LNCaP clone FGC (cell line): ENCODE measurements around the gene GLYATL1.
A peak's percentile ranks its signal among the peaks of the same experiment; 100 is the strongest.

ENCODE experiments used
- DNase-seq: peaks from one replicate; pipeline ENCODE4 v3.0.0-alpha.2; 2011; ENCODE audit warnings: low read depth
- H3K4me3 ChIP-seq: 2 replicates; pipeline ENCODE4 v1.5.1; 2011; ENCODE audit warnings: mild to moderate bottlenecking, low read depth, low read length, control low read depth
- CTCF ChIP-seq: IDR thresholded peaks from 2 replicates; pipeline ENCODE4 v1.5.1; 2012; ENCODE audit warnings: mild to moderate bottlenecking; ENCODE audit not compliant: control insufficient read depth, insufficient read depth; ENCODE audit errors: extremely low read depth

GLYATL1 gene

GRCh38 chr11:58917159-58917783 is 22.0 kb upstream of the GLYATL1 start:
- H3K4me3 ChIP-seq: no peak overlapping the region
- no peak for DNase-seq
- TF ChIP-seq CTCF: no peak

DNA sequence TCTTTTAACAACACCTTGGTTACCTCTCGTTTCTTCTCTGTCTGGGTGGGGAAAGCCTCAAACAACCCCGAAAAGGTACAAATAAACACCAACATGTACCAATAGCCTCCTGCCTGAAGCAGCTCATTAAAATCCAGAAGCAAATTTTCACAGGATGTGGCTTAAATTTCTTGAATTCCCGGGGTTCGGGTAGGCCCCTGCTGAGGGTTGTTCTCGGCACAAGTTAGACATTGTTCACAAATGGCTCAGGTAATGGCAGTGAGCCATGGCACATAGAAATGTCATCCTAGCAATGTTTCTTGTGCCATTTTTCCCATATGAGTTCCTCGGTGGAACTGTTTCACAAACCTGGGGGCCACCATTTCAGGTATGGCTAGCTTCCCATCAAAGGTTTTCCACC is 19.7 kb upstream of the GLYATL1 start:
- TF ChIP-seq CTCF: no peak
- no peak overlapping the region for H3K4me3 ChIP-seq
- no peak for DNase-seq

- no peak for DNase-seq
- TF ChIP-seq CTCF: peak; percentile 36; the same call in 1 of the 2 replicates
- no peak overlapping the region for H3K4me3 ChIP-seq
These were observed 19.3 kb upstream of the GLYATL1 start for GRCh38 chr11:58919980-58920379.

DNA sequence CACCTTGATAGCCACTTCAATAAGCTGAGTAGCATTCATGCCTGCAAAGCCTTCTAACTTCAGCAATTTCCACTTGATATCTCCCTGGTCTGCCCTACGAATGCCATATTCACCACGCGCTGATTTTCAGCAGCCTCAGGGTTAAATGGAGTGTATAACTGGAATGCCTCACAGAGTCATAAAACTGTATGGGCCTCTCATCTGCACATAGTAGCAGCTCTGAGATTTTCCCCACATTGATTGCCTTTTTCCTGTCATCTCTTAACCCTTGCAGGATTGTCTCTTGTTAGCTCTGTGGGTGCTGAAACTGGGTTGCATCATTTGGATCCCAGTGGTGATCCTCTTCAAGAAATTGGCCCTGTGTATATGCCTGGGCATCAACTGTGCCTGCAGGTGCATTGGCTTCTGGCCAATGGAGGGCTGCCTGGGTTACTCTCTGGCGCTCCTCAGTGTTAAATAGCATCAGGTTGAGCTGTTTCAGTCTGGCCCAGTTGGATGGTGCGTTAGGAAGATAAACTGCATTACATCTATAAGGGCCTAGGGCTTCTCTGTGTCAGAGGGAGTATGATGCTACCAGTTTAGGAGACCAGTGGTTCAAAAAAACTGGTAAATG is 17.4 kb upstream of the GLYATL1 start:
- TF ChIP-seq CTCF: no peak
- H3K4me3 ChIP-seq: no peak overlapping the region
- no peak for DNase-seq

GRCh38 chr11:58922479-58922878 is 16.8 kb upstream of the GLYATL1 start:
- TF ChIP-seq CTCF: no peak
- H3K4me3 ChIP-seq: no peak overlapping the region
- DNase-seq: no peak

- TF ChIP-seq CTCF: peak; percentile 41
- no peak for DNase-seq
- no peak overlapping the region for H3K4me3 ChIP-seq
These were observed 15.9 kb upstream of the GLYATL1 start for GRCh38 chr11:58923300-58923788.

GRCh38 chr11:58924230-58924629 is 15.1 kb upstream of the GLYATL1 start:
- no peak overlapping the region for H3K4me3 ChIP-seq
- DNase-seq: no peak
- no peak for TF ChIP-seq CTCF
